WTC11 (cell line): ENCODE measurements around the gene CAPSL.

ENCODE experiments used
- EMX1 ChIP-seq: fragments of 250-450 bp; sonication (Bioruptor Pico); IDR thresholded peaks from 2 replicates; pipeline ENCODE4 v1.8.0; 2021; ENCODE audit warnings: mild to moderate bottlenecking
- TP53 ChIP-seq: sonication (generic); formaldehyde crosslinking; IDR thresholded peaks from 2 replicates; pipeline ENCODE4 v1.8.1; 2023; ENCODE audit warnings: mild to moderate bottlenecking, missing genetic modification reagents
- TF ChIP-seq, protein P1 (sequence below): fragments of 200-600 bp; IDR thresholded peaks from 2 replicates; pipeline ENCODE4 v1.8.0; 2022; ENCODE audit warnings: antibody characterized with exemption

- TF ChIP-seq TP53 (CRISPR knock-in tag) (no peak), EMX1 (CRISPR knock-in tag) (no peak)
- TF ChIP-seq, protein P1, sequence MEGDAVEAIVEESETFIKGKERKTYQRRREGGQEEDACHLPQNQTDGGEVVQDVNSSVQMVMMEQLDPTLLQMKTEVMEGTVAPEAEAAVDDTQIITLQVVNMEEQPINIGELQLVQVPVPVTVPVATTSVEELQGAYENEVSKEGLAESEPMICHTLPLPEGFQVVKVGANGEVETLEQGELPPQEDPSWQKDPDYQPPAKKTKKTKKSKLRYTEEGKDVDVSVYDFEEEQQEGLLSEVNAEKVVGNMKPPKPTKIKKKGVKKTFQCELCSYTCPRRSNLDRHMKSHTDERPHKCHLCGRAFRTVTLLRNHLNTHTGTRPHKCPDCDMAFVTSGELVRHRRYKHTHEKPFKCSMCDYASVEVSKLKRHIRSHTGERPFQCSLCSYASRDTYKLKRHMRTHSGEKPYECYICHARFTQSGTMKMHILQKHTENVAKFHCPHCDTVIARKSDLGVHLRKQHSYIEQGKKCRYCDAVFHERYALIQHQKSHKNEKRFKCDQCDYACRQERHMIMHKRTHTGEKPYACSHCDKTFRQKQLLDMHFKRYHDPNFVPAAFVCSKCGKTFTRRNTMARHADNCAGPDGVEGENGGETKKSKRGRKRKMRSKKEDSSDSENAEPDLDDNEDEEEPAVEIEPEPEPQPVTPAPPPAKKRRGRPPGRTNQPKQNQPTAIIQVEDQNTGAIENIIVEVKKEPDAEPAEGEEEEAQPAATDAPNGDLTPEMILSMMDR = no peak
Observed at GRCh38 chr5:35920890-35921289, 17.5 kb downstream of the CAPSL start.
